Amniotic epithelial cell (primary cell): ENCODE data around the gene GVQW3.

Source experiments
- DNase-seq: peaks from one replicate; pipeline ENCODE4 v3.0.0-alpha.2; 2010; ENCODE audit warnings: low read depth

Gene GVQW3

GRCh38 chr11:76380977-76381719 is at the start of gene GVQW3, which contains the start of gene THAP12:
GVQW3 (plus strand) TSS chr11:76381323; CDS start chr11:76381829, 506 bp downstream.
THAP12 (minus strand) TSS chr11:76381132; CDS start chr11:76380836, 296 bp downstream.
- peak; percentile 96 for DNase-seq

- no peak for DNase-seq
Measured at GRCh38 chr11:76334826-76335389, 46.2 kb upstream of the GVQW3 start.

- no peak for DNase-seq
Measured at GRCh38 chr11:76335842-76336241, 45.3 kb upstream of the GVQW3 start.

- no peak for DNase-seq
Measured at GRCh38 chr11:76336597-76336996, 44.5 kb upstream of the GVQW3 start.

- no peak for DNase-seq
Measured at GRCh38 chr11:76337469-76337868, 43.7 kb upstream of the GVQW3 start.

- peak; percentile 29 for DNase-seq
Measured at GRCh38 chr11:76337923-76338322, 43.2 kb upstream of the GVQW3 start.

- peak; percentile 10 for DNase-seq
Measured at GRCh38 chr11:76339221-76339620, 41.9 kb upstream of the GVQW3 start.

- no peak for DNase-seq
Measured at GRCh38 chr11:76347466-76347865, 33.7 kb upstream of the GVQW3 start.

GRCh38 chr11:76348348-76348747 is 32.8 kb upstream of the GVQW3 start:
- DNase-seq = peak; percentile 4

- DNase-seq = no peak
Measured at GRCh38 chr11:76355172-76355571, 26.0 kb upstream of the GVQW3 start.

GRCh38 chr11:76361374-76361773 is 19.7 kb upstream of the GVQW3 start:
- DNase-seq = no peak

GRCh38 chr11:76361776-76362175 is 19.3 kb upstream of the GVQW3 start:
- DNase-seq = no peak

- no peak for DNase-seq
Measured at GRCh38 chr11:76362716-76363115, 18.4 kb upstream of the GVQW3 start.

GRCh38 chr11:76365038-76365679 is 16.0 kb upstream of the GVQW3 start:
- no peak for DNase-seq

- DNase-seq = no peak
Measured at GRCh38 chr11:76368490-76368889, 12.6 kb upstream of the GVQW3 start.

- DNase-seq = no peak
Measured at GRCh38 chr11:76369406-76369805, 11.7 kb upstream of the GVQW3 start.

- DNase-seq = peak; percentile 84
Measured at GRCh38 chr11:76371170-76371569, 10.0 kb upstream of the GVQW3 start.

GRCh38 chr11:76376746-76377558 is 4.2 kb upstream of the GVQW3 start:
- no peak for DNase-seq

- DNase-seq = no peak
Measured at GRCh38 chr11:76379807-76380158, 1.3 kb upstream of the GVQW3 start.

- peak; percentile 4 for DNase-seq
Measured at GRCh38 chr11:76380159-76380976, 755 bp upstream of the GVQW3 start.

GRCh38 chr11:76382209-76382608 is 1.1 kb downstream of the GVQW3 start:
- DNase-seq = no peak

GRCh38 chr11:76385903-76386302 is 4.8 kb downstream of the GVQW3 start:
- DNase-seq = peak; percentile 49
